ENCODE results near the gene MACROD2.

Gene MACROD2

DNA sequence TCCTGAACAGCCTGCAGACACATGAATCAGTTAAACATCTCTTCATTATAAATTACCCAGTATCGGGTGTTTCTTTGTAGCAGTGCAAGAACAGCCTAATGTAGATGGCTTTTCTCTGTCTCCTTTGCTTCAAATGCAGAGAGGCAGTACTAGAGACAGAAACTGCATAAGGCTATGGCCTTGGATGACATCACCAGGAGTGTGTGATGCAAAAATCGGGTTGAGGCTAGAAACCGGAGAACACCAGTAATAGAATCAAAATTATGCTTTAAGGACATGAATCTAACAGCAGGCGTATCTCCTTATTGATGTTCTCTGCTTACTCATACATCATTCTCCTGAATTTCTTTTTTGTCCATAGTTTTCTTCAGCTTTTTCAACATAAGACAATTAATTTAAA, 391.4 kb downstream of the MACROD2 start:
- no peak overlapping the region for H3K4me3 ChIP-seq (ENCODE audit: control insufficient read depth, low read depth, low read length)
- no peak for DNase-seq (ENCODE audit: low read depth)
- TF ChIP-seq, protein P1, sequence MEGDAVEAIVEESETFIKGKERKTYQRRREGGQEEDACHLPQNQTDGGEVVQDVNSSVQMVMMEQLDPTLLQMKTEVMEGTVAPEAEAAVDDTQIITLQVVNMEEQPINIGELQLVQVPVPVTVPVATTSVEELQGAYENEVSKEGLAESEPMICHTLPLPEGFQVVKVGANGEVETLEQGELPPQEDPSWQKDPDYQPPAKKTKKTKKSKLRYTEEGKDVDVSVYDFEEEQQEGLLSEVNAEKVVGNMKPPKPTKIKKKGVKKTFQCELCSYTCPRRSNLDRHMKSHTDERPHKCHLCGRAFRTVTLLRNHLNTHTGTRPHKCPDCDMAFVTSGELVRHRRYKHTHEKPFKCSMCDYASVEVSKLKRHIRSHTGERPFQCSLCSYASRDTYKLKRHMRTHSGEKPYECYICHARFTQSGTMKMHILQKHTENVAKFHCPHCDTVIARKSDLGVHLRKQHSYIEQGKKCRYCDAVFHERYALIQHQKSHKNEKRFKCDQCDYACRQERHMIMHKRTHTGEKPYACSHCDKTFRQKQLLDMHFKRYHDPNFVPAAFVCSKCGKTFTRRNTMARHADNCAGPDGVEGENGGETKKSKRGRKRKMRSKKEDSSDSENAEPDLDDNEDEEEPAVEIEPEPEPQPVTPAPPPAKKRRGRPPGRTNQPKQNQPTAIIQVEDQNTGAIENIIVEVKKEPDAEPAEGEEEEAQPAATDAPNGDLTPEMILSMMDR (conservative IDR thresholded peaks at IDR 0.05; ENCODE audit: control insufficient read depth, insufficient read depth, low read depth, low read length) = no peak

DNA sequence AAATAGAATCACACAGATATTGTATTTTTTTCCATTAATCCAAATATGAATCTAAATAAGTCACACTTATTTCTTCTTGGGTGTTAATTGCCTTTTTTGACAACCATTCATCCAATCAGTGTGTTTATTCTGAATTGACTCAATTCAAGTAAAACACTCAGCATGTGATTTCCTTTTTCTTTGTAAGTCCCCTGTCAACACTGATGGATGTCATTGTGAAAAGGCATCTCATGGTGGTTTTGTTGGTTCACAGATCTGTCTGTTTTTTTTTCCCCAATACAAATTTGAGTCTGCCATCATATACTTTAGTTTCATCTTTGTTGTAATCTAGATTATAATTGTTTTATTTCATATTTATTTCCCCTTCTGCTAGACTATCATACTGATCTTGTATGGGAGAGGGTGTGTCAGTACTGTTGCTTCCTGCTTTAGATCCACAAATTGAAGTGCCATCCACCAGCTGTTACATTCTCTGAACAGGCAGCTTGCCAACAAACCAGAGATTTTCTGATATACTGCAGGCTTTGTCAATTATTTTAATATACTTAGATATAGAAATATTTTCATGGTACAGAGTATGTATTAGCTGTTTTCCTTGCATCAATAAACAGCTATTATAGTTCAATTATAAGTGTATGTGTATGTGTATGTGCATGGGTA, 406.3 kb downstream of the MACROD2 start:
- DNase-seq (ENCODE audit: low read depth) = no peak
- H3K4me3 ChIP-seq (ENCODE audit: control insufficient read depth, low read depth, low read length) = no peak overlapping the region
- TF ChIP-seq, protein P1 (conservative IDR thresholded peaks at IDR 0.05; ENCODE audit: control insufficient read depth, insufficient read depth, low read depth, low read length) = no peak

DNA sequence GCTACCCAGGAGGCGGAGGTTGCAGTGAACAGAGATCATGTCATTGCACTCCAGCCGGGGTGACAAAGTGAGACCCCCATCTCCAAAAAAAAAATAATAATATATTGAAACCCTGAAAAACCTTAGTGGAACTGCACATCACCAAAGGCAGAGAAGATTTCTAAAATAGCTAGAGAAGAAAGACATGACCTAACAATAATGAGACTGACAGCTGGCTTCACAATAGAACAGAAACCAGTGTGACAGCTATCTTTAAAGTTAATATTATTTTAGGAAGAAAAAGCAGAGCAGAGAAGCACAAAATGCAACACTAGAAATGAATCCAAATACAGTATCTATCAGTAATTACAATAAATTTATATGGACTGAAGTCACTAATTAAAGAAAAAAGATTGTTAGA, 409.2 kb downstream of the MACROD2 start:
- TF ChIP-seq, protein P1 (conservative IDR thresholded peaks at IDR 0.05; ENCODE audit: control insufficient read depth, insufficient read depth, low read depth, low read length) = no peak
- no peak overlapping the region for H3K4me3 ChIP-seq (ENCODE audit: control insufficient read depth, low read depth, low read length)
- no peak for DNase-seq (ENCODE audit: low read depth)

DNA sequence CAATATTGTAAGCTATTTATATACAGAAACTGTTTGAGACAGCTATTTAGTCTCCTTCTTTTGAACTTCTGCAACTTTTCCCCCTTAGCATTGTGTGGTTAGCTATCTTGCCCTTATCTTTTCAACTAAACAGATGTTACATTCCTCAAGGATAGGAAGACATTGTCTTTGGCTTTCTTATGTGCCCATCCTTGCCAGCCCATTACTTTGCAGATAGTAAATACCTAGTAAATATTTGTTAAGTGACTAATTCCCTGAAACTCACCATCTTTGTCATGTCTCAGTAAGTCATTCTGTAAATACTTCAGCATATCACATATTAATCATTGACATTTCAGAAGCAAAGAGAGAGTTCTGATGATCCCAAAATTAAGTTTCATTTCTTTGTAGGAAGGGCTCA, 411.2 kb downstream of the MACROD2 start:
- TF ChIP-seq, protein P1 (conservative IDR thresholded peaks at IDR 0.05; ENCODE audit: control insufficient read depth, insufficient read depth, low read depth, low read length) = no peak
- peak; percentile 13 for DNase-seq (ENCODE audit: low read depth)
- no peak overlapping the region for H3K4me3 ChIP-seq (ENCODE audit: control insufficient read depth, low read depth, low read length)

DNA sequence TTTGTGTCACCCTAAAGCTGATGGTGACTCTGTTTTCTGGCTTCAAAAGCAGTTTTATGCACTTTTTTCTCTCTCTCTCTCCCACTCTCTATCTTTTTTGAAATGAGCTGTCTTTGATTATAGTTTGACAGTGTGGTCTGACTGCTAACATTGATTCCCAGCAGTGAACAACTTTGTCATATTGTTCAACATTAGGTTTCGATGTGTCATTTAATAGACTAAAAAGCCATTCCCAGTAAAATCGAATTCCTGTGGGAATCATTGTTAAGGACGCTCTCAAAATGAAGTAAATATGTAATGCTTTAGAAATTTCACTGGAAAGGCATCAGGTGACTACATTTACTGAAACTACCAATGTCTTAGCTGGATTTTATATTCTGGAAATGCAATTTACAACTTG, 412.0 kb downstream of the MACROD2 start:
- TF ChIP-seq, protein P1 (conservative IDR thresholded peaks at IDR 0.05; ENCODE audit: control insufficient read depth, insufficient read depth, low read depth, low read length) = no peak
- DNase-seq (ENCODE audit: low read depth) = no peak
- no peak overlapping the region for H3K4me3 ChIP-seq (ENCODE audit: control insufficient read depth, low read depth, low read length)

DNA sequence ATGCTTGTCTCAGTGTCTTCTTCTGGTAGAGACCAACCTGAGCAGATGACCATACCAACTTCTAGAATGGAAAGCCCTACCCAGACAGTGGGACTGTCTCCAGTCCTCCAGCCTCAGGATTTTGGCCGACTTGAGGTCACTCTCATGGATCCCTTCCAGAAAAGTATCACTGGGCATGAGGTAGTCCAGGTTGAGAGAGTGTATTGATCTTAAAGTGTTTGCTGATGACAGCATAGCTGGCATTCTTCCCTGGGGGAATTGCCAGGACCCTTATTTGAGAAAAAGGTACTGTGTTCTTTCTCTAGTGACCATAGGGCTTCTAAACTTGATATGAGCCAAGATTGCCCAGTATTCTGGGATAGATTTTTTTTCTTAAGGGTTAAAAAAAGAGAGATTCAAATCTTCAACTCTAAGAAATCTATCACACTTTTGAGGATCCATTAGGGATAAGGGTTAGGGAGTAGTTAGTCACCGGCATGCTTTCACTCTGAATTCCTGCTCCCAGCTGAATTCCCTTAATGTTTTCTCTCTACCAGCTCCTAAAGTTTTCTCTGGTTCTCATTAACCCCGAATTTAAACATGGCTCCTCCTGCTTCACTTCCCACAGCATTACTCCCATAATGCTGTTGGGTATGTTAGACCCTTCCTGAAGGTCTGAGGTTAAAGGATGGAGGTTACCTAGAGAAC, 415.7 kb downstream of the MACROD2 start:
- TF ChIP-seq, protein P1 (conservative IDR thresholded peaks at IDR 0.05; ENCODE audit: control insufficient read depth, insufficient read depth, low read depth, low read length) = no peak
- peak; percentile 4 for DNase-seq (ENCODE audit: low read depth)
- no peak overlapping the region for H3K4me3 ChIP-seq (ENCODE audit: control insufficient read depth, low read depth, low read length)
